ENCODE data around the gene OXSR1.

DNA sequence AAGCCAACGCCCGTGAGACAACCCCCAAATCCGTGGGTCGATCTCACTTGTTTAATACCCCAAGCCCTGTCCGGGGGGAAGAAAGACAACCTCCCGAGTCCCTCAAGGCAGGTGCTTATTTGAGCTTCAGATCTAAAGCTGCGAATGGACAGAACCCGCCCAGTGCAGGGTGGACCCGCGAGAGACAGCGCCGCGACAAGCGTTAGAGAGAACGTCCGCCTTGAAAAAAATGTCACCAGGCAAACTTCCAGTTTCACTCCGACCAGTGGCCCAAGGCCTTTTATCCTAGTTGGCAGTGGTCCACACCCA, 740 bp upstream of the OXSR1 start:
- TF ChIP-seq, protein P1, sequence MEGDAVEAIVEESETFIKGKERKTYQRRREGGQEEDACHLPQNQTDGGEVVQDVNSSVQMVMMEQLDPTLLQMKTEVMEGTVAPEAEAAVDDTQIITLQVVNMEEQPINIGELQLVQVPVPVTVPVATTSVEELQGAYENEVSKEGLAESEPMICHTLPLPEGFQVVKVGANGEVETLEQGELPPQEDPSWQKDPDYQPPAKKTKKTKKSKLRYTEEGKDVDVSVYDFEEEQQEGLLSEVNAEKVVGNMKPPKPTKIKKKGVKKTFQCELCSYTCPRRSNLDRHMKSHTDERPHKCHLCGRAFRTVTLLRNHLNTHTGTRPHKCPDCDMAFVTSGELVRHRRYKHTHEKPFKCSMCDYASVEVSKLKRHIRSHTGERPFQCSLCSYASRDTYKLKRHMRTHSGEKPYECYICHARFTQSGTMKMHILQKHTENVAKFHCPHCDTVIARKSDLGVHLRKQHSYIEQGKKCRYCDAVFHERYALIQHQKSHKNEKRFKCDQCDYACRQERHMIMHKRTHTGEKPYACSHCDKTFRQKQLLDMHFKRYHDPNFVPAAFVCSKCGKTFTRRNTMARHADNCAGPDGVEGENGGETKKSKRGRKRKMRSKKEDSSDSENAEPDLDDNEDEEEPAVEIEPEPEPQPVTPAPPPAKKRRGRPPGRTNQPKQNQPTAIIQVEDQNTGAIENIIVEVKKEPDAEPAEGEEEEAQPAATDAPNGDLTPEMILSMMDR (IDR thresholded peaks at IDR 0.05): peak in 1 of 6 experiments; percentile 5
- TF ChIP-seq POLR2A (IDR thresholded peaks at IDR 0.05): peak; percentile 59 to 75

Data from Peyer's patch (tissue), 4 donors.